ENCODE results near the gene LYZ.

The LYZ gene

GRCh38 chr12:69389831-69390230 lies 41.6 kb downstream of the LYZ start:
- no peak for DNase-seq

- DNase-seq: no peak
These were observed 44.2 kb downstream of the LYZ start for GRCh38 chr12:69392179-69392928.

- DNase-seq: no peak
These were observed 47.9 kb downstream of the LYZ start for GRCh38 chr12:69396041-69396440.

- no peak for DNase-seq
These were observed 48.8 kb downstream of the LYZ start for GRCh38 chr12:69396963-69397362.

- no peak for DNase-seq
These were observed 49.8 kb downstream of the LYZ start for GRCh38 chr12:69397978-69398377.

GRCh38 chr12:69401940-69402339 lies 53.8 kb downstream of the LYZ start:
- no peak for DNase-seq
